ENCODE results near the gene GCSAM.

The GCSAM gene

DNA sequence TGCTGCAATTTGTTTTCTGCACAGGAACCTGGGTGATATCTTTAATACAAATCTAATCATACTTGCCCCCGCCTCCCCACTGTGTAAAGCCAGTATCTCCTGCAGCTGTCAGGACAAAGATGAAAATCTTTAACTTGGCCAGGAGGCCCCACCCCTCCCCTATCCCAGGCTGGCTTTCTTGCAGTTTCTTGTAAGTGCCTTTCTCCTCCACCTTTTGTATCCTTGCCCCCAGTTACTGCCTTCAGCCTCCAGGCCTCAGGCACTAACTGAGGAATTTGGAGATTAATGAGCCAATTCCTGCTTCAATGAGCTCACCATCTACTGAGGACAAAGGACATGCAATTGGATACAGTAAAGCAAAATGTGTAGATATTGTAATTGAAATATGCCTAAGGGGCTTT is 6.5 kb downstream of the GCSAM start:
- no peaks in the 10 kb centered on the region for H3F3A ChIP-seq (ENCODE audit: low read depth)
- H3K4me1 ChIP-seq (ENCODE audit: insufficient read depth, low read length, poor library complexity, severe bottlenecking) = peaks cover 64% of the 10 kb centered on the region
- H4K20me1 ChIP-seq (ENCODE audit: insufficient read depth, low read length, poor library complexity, severe bottlenecking) = no peaks in the 10 kb centered on the region
- H3K4me3 ChIP-seq (ENCODE audit: low read length, poor library complexity, severe bottlenecking) = peak overlapping the region; percentile 45
- no peaks in the 10 kb centered on the region for H3K27me3 ChIP-seq (ENCODE audit: insufficient read depth, low read length, poor library complexity, severe bottlenecking)
- peak overlapping the region; percentile 45 for H3K9ac ChIP-seq (ENCODE audit: low read depth, low read length, poor library complexity, severe bottlenecking)
- H3K4me2 ChIP-seq (ENCODE audit: low read depth, low read length, poor library complexity, severe bottlenecking) = peak overlapping the region; percentile 67
- H3K9me2 ChIP-seq (replicated peaks; ENCODE audit: low read depth, low read length) = no peaks in the 10 kb centered on the region
- no peak overlapping the region for H2AFZ ChIP-seq (ENCODE audit: low read length)
- no peak for TF ChIP-seq EZH2phosphoT487 (IDR thresholded peaks at IDR 0.05; ENCODE audit: borderline replicate concordance)
- TF ChIP-seq, protein P1, sequence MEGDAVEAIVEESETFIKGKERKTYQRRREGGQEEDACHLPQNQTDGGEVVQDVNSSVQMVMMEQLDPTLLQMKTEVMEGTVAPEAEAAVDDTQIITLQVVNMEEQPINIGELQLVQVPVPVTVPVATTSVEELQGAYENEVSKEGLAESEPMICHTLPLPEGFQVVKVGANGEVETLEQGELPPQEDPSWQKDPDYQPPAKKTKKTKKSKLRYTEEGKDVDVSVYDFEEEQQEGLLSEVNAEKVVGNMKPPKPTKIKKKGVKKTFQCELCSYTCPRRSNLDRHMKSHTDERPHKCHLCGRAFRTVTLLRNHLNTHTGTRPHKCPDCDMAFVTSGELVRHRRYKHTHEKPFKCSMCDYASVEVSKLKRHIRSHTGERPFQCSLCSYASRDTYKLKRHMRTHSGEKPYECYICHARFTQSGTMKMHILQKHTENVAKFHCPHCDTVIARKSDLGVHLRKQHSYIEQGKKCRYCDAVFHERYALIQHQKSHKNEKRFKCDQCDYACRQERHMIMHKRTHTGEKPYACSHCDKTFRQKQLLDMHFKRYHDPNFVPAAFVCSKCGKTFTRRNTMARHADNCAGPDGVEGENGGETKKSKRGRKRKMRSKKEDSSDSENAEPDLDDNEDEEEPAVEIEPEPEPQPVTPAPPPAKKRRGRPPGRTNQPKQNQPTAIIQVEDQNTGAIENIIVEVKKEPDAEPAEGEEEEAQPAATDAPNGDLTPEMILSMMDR (conservative IDR thresholded peaks at IDR 0.05; ENCODE audit: low read length) = no peak
- H3K9me3 ChIP-seq (ENCODE audit: insufficient read depth, low read depth, low read length) = no peaks in the 10 kb centered on the region
- H3K36me3 ChIP-seq (ENCODE audit: insufficient read depth, low read length) = no peaks in the 10 kb centered on the region
- H3K79me2 ChIP-seq (ENCODE audit: insufficient read depth, low read length) = no peaks in the 10 kb centered on the region

DNA sequence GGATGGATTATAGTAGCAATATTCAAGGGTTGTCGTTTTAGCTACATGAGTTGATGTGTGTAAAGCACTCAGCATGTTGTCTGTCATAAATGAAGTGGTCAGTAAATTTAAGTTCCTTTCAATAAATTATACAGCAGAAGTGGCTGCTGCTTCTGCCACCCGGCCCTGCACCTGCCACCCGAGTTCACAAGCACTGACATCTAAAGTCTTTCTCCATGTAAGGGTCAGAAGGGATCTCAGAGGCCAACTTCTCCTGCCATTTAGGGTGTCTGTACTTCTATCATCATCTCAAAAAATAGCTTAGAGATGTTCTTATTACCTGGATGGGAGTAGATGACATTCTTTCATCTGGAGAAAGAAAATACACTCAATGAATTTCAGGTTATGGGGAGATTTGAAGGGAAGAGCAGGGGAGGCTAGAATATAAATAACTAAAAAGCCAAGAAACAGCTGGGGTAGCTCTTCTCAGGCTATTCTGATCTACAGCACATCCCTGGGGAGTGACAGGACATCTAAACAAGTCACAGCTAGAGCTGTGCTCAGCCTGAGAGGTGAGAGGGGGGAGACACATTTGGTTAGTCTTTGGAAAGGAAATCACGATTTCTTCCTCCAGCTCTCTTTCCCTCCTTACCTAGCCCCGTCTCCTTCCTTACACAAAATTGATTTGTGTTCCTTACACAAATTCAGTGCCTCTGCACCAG is 8.0 kb downstream of the GCSAM start:
- Histone ChIP-seq H3K79me2 (ENCODE audit: insufficient read depth, low read length) (no peaks in the 10 kb centered on the region), H2AFZ (ENCODE audit: low read length) (no peak overlapping the region), H3K9ac (ENCODE audit: low read depth, low read length, poor library complexity, severe bottlenecking) (peak overlapping the region; percentile 6), H3K4me2 (ENCODE audit: low read depth, low read length, poor library complexity, severe bottlenecking) (no peak overlapping the region), H3K27me3 (ENCODE audit: insufficient read depth, low read length, poor library complexity, severe bottlenecking) (no peaks in the 10 kb centered on the region), H3K4me3 (ENCODE audit: low read length, poor library complexity, severe bottlenecking) (no peak overlapping the region), H3F3A (ENCODE audit: low read depth) (no peaks in the 10 kb centered on the region), H3K9me2 (replicated peaks; ENCODE audit: low read depth, low read length) (no peaks in the 10 kb centered on the region), H3K4me1 (ENCODE audit: insufficient read depth, low read length, poor library complexity, severe bottlenecking) (peaks cover 75% of the 10 kb centered on the region), H3K36me3 (ENCODE audit: insufficient read depth, low read length) (no peaks in the 10 kb centered on the region), H3K9me3 (ENCODE audit: insufficient read depth, low read depth, low read length) (no peaks in the 10 kb centered on the region), H4K20me1 (ENCODE audit: insufficient read depth, low read length, poor library complexity, severe bottlenecking) (no peaks in the 10 kb centered on the region)
- no peak for TF ChIP-seq EZH2phosphoT487 (IDR thresholded peaks at IDR 0.05; ENCODE audit: borderline replicate concordance)
- TF ChIP-seq, protein P1 (conservative IDR thresholded peaks at IDR 0.05; ENCODE audit: low read length) = no peak

DNA sequence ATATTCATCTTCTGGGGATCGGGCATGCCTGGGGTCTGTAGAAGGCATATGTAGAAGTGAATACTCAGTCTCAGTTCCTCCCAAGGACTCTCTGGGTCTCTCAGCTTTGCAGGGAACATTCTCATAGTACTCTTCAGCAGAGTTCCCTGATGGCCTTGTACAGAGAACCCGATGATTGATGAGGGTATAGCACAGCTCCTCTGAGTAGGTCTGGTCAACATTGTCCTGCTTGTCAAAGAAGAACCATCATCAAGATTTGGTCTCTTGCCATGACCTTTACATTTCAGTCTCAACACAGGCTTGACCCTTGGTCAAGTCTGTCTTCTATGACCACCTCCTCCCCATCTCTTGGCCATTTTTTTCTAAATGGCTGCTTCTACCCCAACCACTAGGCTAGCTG is 9.5 kb downstream of the GCSAM start:
- Histone ChIP-seq H3K9me3 (ENCODE audit: insufficient read depth, low read depth, low read length) (no peaks in the 10 kb centered on the region), H3K36me3 (ENCODE audit: insufficient read depth, low read length) (no peaks in the 10 kb centered on the region), H3K4me1 (ENCODE audit: insufficient read depth, low read length, poor library complexity, severe bottlenecking) (peaks cover 75% of the 10 kb centered on the region), H3K79me2 (ENCODE audit: insufficient read depth, low read length) (no peaks in the 10 kb centered on the region), H3K9ac (ENCODE audit: low read depth, low read length, poor library complexity, severe bottlenecking) (no peak overlapping the region), H3K4me3 (ENCODE audit: low read length, poor library complexity, severe bottlenecking) (no peak overlapping the region), H3K27me3 (ENCODE audit: insufficient read depth, low read length, poor library complexity, severe bottlenecking) (no peaks in the 10 kb centered on the region), H3K9me2 (replicated peaks; ENCODE audit: low read depth, low read length) (no peaks in the 10 kb centered on the region), H3K4me2 (ENCODE audit: low read depth, low read length, poor library complexity, severe bottlenecking) (no peak overlapping the region), H2AFZ (ENCODE audit: low read length) (no peak overlapping the region), H4K20me1 (ENCODE audit: insufficient read depth, low read length, poor library complexity, severe bottlenecking) (no peaks in the 10 kb centered on the region), H3F3A (ENCODE audit: low read depth) (no peaks in the 10 kb centered on the region)
- no peak for TF ChIP-seq EZH2phosphoT487 (IDR thresholded peaks at IDR 0.05; ENCODE audit: borderline replicate concordance)
- TF ChIP-seq, protein P1 (conservative IDR thresholded peaks at IDR 0.05; ENCODE audit: low read length) = no peak

Data from Loucy (cell line).